Fibroblast of skin of back (primary cell): ENCODE measurements around the gene KLK7.

ENCODE experiments used
- DNase-seq: peaks from one replicate; pipeline ENCODE4 v3.0.0-alpha.2; 2013

Gene KLK7

GRCh38 chr19:50931023-50931422 lies 52.7 kb downstream of the KLK7 start:
- DNase-seq, result no peak

GRCh38 chr19:50928831-50929230 lies 54.9 kb downstream of the KLK7 start:
- no peak for DNase-seq
